Thyroid gland (tissue), 4 donors: ENCODE data around the gene CCDC83. TPM values are rescaled to one million over a fixed set of nuclear protein-coding genes. Genes with fewer than 3 reads are reported as not detected.
"Not testable (repeated sequence)": the region's sequence is repeated elsewhere in the genome, so short reads cannot be mapped to it uniquely, and the experiment has no call there.

Experiments
- DNase-seq, 2 donors: peaks; one replicate each; pipeline ENCODE4 v3.0.0-alpha.2; 2019
- H3K27ac ChIP-seq, 3 donors: fragments of 200-600 bp; sonication (generic); 1 replicate in 2 of 3; 2 replicates in 1 of 3; pipeline ENCODE4 v1.5.1; 2016 to 2019; ENCODE audit warnings: mild to moderate bottlenecking in 1 of 3, moderate library complexity in 1 of 3
- H3K27me3 ChIP-seq: fragments of 200-600 bp; sonication (generic); one replicate; pipeline ENCODE4 v1.5.1; 2019
- H3K36me3 ChIP-seq, 2 donors: fragments of 200-600 bp; sonication (generic); one replicate each; pipeline ENCODE4 v1.5.1; 2016 to 2019
- H3K4me1 ChIP-seq, 2 donors: fragments of 200-600 bp; sonication (generic); one replicate each; pipeline ENCODE4 v1.5.1; 2017 to 2019
- H3K4me3 ChIP-seq, 3 donors: fragments of 200-600 bp; sonication (generic); replicated peaks in 1 of 3; 1 replicate in 2 of 3; 2 replicates in 1 of 3; pipeline ENCODE4 v1.5.1; 2016; ENCODE audit warnings: mild to moderate bottlenecking in 1 of 3
- H3K9me3 ChIP-seq: fragments of 200-600 bp; sonication (generic); one replicate; pipeline ENCODE4 v1.5.1; 2017
- CTCF ChIP-seq, 6 experiments: fragments of 200-600 bp in 3 of 6; fragments of 450-650 bp in 3 of 6; sonication (generic) in 3 of 6; IDR thresholded peaks; one replicate each; pipeline ENCODE4 v1.5.1; 2016 to 2019; ENCODE audit warnings: antibody characterized with exemption in 6 of 6, mild to moderate bottlenecking in 2 of 6, inconsistent platforms in 1 of 6, moderate library complexity in 1 of 6
- POLR2A ChIP-seq, 2 donors: fragments of 450-650 bp; IDR thresholded peaks; one replicate each; pipeline ENCODE4 v1.6.1; 2017; ENCODE audit warnings: antibody characterized with exemption in 2 of 2, mild to moderate bottlenecking in 2 of 2, moderate library complexity in 1 of 2
- WGBS, 2 donors: methylation state at CpG; one replicate each; pipeline ENCODE4 v1.1.5; 2017; 5-methylcytosine and 5-hydroxymethylcytosine counted together
- intact Hi-C: fragments of 100-400 bp; cut with DNase I; formaldehyde crosslinking; loops from one replicate; pipeline ENCODE4 v1.15.1; 2023
- total RNA-seq, 4 donors: library from RNA; depleted of rRNA; stranded (reverse); fragments of >200 nt; gene quantifications; one replicate each; pipeline ENCODE4 v1.2.3, GENCODE V29; 2016

CCDC83 gene
- total RNA-seq, 4 donors from 2014 or later = not detected

GRCh38 chr11:85854212-85854556 lies 999 bp upstream of the CCDC83 start:
- H3K27me3 ChIP-seq = no peaks in the 10 kb centered on the region
- no peak for DNase-seq
- H3K27ac ChIP-seq = peak overlapping the region in 2 of 3 donors; percentile 78 to 83
- H3K36me3 ChIP-seq = no peaks in the 10 kb centered on the region
- no peaks in the 10 kb centered on the region for H3K9me3 ChIP-seq
- peak overlapping the region in 2 of 3 donors; percentile 45 to 51 for H3K4me3 ChIP-seq
- WGBS, 2 donors = 28 to 42% methylated on average over 7 of the region's 7 CpGs
- intact Hi-C loops = loop anchor here (10.0 kb wide), 1 partner anchor 361 kb away; no protein-coding TSS in a partner anchor
- no peak for TF ChIP-seq CTCF (IDR thresholded peaks at IDR 0.05)
- no peak for TF ChIP-seq POLR2A (IDR thresholded peaks at IDR 0.05)
- H3K4me1 ChIP-seq = peaks cover 0 to 4% of the 10 kb centered on the region in 2 donors

GRCh38 chr11:85854557-85855340 lies 434 bp upstream of the CCDC83 start:
- Histone ChIP-seq H3K27ac (peak overlapping the region; percentile 58 to 83 (median 78)), H3K36me3 (no peaks in the 10 kb centered on the region), H3K27me3 (no peaks in the 10 kb centered on the region), H3K9me3 (no peaks in the 10 kb centered on the region), H3K4me3 (peak overlapping the region in 2 of 3 donors; percentile 45 to 51), H3K4me1 (peaks cover 0 to 4% of the 10 kb centered on the region in 2 donors)
- DNase-seq = peak; percentile 88 to 89
- TF ChIP-seq POLR2A (IDR thresholded peaks at IDR 0.05) (peak in 1 of 2 donors; percentile 22), CTCF (IDR thresholded peaks at IDR 0.05) (peak; percentile 56 to 99 (median 90))
- intact Hi-C loops = loop anchor here (10.0 kb wide), 1 partner anchor 360 kb away; no protein-coding TSS in a partner anchor
- WGBS, 2 donors = 0 to 2% methylated on average over 24 to 37 of the region's 62 CpGs

GRCh38 chr11:85857098-85857497 lies 1.9 kb downstream of the CCDC83 start:
- intact Hi-C loops = loop anchor here (10.0 kb wide), 1 partner anchor 358 kb away; no protein-coding TSS in a partner anchor
- no peak overlapping the region for H3K27ac ChIP-seq
- no peak for TF ChIP-seq POLR2A (IDR thresholded peaks at IDR 0.05)

GRCh38 chr11:85859541-85859940 lies 4.4 kb downstream of the CCDC83 start:
- not testable (repeated sequence) for H3K36me3 ChIP-seq, H3K4me3 ChIP-seq
- intact Hi-C loops = loop anchor here (10.0 kb wide), 1 partner anchor 355 kb away; no protein-coding TSS in a partner anchor

More at GRCh38 chr11:85857098-85857497, 1.9 kb downstream of the CCDC83 start:
- Histone ChIP-seq H3K4me1 (peaks cover 0 to 4% of the 10 kb centered on the region in 2 donors), H3K9me3 (no peaks in the 10 kb centered on the region), H3K27me3 (no peaks in the 10 kb centered on the region), H3K36me3 (no peaks in the 10 kb centered on the region), H3K4me3 (no peak overlapping the region)
- 78 to 98% methylated on average over 5 to 10 of the region's 10 CpGs for WGBS, 2 donors
- no peak for DNase-seq

GRCh38 chr11:85863855-85864254 lies 8.7 kb downstream of the CCDC83 start:
- Histone ChIP-seq H3K4me1 (no peaks in the 10 kb centered on the region), H3K9me3 (no peaks in the 10 kb centered on the region), H3K4me3 (no peak overlapping the region), H3K27me3 (no peaks in the 10 kb centered on the region), H3K27ac (no peak overlapping the region), H3K36me3 (no peaks in the 10 kb centered on the region)
- TF ChIP-seq POLR2A (IDR thresholded peaks at IDR 0.05) (no peak), CTCF (IDR thresholded peaks at IDR 0.05) (no peak)
- intact Hi-C loops = no loop called here
- WGBS, 2 donors = 42 to 48% methylated on average over 1 of the region's 1 CpG
- DNase-seq = no peak

More at GRCh38 chr11:85859541-85859940, 4.4 kb downstream of the CCDC83 start:
- H3K4me1 ChIP-seq, H3K27me3 ChIP-seq, DNase-seq, H3K27ac ChIP-seq, H3K9me3 ChIP-seq: not testable (repeated sequence)
